Calu3 (cell line): ENCODE results near the gene MLPH. TPM values are rescaled to one million over a fixed set of nuclear protein-coding genes. Genes with fewer than 3 reads are reported as not detected.

Experiments used
- BruUV-seq: library from RNA; stranded (reverse); fragments of 400-500 nt; replicated peaks from 2 replicates; lab custom pipeline; 2021; lab: Mats Ljungman, UMichigan
- CTCF ChIA-PET: fragments of 300-600 bp; sonication (Branson Sonifier 250); formaldehyde crosslinking; loops from one replicate; lab custom pipeline; 2022; ENCODE audit warnings: antibody characterized with exemption; lab: Charles Lee
- DNase-seq: peaks from one replicate; pipeline ENCODE4 v3.0.0; 2022
- H3K27ac Mint-ChIP-seq: one replicate; pipeline ENCODE4 v1.8.0; 2022; ENCODE audit warnings: mixed read lengths; ENCODE audit not compliant: unreplicated experiment
- H3K27me3 Mint-ChIP-seq: one replicate; pipeline ENCODE4 v1.8.0; 2022; ENCODE audit warnings: mixed read lengths; ENCODE audit not compliant: unreplicated experiment
- H3K36me3 Mint-ChIP-seq: one replicate; pipeline ENCODE4 v1.8.0; 2022; ENCODE audit warnings: mild to moderate bottlenecking, moderate library complexity, mixed read lengths; ENCODE audit not compliant: insufficient read depth, unreplicated experiment
- H3K4me1 Mint-ChIP-seq: one replicate; pipeline ENCODE4 v1.8.0; 2022; ENCODE audit warnings: mild to moderate bottlenecking, low read depth, mixed read lengths; ENCODE audit not compliant: unreplicated experiment
- H3K4me3 Mint-ChIP-seq: one replicate; pipeline ENCODE4 v1.8.0; 2022; ENCODE audit warnings: mild to moderate bottlenecking, low read depth, moderate library complexity, mixed read lengths; ENCODE audit not compliant: unreplicated experiment
- H3K9me3 Mint-ChIP-seq: one replicate; pipeline ENCODE4 v1.8.0; 2022; ENCODE audit warnings: low read depth, mixed read lengths; ENCODE audit not compliant: unreplicated experiment
- intact Hi-C: fragments of 100-400 bp; cut with micrococcal nuclease; formaldehyde crosslinking; loops from one replicate; pipeline ENCODE4 v1.10.0; 2022; ENCODE audit not compliant: unreplicated experiment
- total RNA-seq: library from RNA; stranded (reverse); gene quantifications from 2 replicates; pipeline ENCODE4 v1.2.3, GENCODE V29; 2022
- TF ChIP-seq, protein P1 (sequence below): fragments of 200-600 bp; IDR thresholded peaks from one replicate; pipeline ENCODE4 v1.8.0; 2022; ENCODE audit warnings: antibody characterized with exemption; ENCODE audit not compliant: unreplicated experiment

Gene MLPH
- total RNA-seq, 1 experiment from 2014 or later = 39.8 TPM

GRCh38 chr2:237495521-237496117 is 8.6 kb downstream of the MLPH start:
- no peak for DNase-seq
- H3K27me3 Mint-ChIP-seq = no peaks in the 10 kb centered on the region
- no TSS peak for BruUV-seq
- peaks cover 7% of the 10 kb centered on the region for H3K4me1 Mint-ChIP-seq
- intact Hi-C loops = no loop called here
- no peaks in the 10 kb centered on the region for H3K9me3 Mint-ChIP-seq
- H3K4me3 Mint-ChIP-seq = no peak overlapping the region
- TF ChIP-seq, protein P1, sequence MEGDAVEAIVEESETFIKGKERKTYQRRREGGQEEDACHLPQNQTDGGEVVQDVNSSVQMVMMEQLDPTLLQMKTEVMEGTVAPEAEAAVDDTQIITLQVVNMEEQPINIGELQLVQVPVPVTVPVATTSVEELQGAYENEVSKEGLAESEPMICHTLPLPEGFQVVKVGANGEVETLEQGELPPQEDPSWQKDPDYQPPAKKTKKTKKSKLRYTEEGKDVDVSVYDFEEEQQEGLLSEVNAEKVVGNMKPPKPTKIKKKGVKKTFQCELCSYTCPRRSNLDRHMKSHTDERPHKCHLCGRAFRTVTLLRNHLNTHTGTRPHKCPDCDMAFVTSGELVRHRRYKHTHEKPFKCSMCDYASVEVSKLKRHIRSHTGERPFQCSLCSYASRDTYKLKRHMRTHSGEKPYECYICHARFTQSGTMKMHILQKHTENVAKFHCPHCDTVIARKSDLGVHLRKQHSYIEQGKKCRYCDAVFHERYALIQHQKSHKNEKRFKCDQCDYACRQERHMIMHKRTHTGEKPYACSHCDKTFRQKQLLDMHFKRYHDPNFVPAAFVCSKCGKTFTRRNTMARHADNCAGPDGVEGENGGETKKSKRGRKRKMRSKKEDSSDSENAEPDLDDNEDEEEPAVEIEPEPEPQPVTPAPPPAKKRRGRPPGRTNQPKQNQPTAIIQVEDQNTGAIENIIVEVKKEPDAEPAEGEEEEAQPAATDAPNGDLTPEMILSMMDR = no peak
- no peak overlapping the region for H3K27ac Mint-ChIP-seq
- H3K36me3 Mint-ChIP-seq = peaks cover 15% of the 10 kb centered on the region
- CTCF ChIA-PET = interaction anchor here (1.3 kb wide), 1 partner anchor 14 kb away, joined by 4 read pairs; no protein-coding TSS in a partner anchor

DNA sequence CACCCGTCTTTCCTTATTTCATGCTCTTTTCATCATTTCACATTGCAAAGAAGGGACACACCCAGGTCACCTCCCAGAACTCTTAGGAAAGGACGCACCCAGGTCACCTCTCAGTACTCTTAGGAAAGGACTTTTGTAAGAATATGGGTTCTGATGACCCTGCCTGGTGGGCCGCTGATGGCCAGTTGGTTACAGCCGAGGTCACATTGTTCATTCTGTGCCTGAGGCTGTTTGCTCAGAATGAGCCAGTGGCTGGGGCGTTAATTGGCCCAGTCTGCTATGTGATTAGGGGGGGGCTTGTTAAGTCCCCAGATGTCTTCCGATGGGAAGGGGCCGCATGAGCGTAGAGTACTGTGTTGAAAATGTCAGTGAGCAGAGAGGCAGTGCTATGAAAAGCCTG is 9.4 kb downstream of the MLPH start:
- BruUV-seq = no TSS peak
- no peaks in the 10 kb centered on the region for H3K9me3 Mint-ChIP-seq
- no peak overlapping the region for H3K27ac Mint-ChIP-seq
- intact Hi-C loops = no loop called here
- DNase-seq = no peak
- H3K4me3 Mint-ChIP-seq = no peak overlapping the region
- peaks cover 10% of the 10 kb centered on the region for H3K36me3 Mint-ChIP-seq
- TF ChIP-seq, protein P1 = no peak
- peaks cover 12% of the 10 kb centered on the region for H3K4me1 Mint-ChIP-seq
- CTCF ChIA-PET = no interaction called here
- no peaks in the 10 kb centered on the region for H3K27me3 Mint-ChIP-seq

DNA sequence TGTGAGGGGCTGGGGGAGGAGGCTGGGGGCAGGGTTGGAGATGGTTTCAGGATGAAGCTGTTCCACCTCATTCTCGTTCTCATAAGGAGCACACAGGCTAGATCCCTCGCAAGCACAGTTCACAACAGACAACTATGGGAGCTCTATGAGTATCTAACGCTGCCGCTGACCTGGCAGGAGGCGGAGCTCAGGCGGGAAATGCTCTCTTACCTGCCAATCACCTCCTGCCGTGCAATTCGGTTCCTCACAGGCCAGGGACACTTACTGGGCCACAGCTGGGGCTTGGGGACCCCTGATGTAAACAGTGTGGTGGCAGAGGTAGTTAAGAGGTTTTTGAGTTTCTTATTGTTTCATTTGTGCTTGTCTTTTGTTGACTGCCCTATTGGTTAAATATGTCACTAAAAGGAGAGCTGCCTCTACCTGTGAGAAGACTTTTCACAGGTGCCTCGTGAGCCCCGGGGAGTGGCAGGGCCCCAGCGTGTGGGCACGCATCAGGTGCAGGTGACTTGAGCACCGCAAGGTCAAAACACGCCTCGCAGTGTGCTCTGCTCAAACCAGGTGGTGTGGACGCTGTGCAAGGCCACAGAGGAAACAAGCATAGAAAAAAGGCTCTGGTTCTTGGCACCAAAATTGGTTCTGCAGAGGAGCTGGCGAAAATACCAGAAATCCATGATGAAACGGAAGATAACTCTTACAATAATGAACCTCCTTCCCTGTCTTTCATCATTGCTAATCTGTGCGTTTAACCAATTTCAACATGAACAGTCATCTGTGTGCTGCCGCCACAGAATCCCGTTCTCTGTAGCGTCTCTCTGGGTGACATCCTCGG is 10.2 kb downstream of the MLPH start:
- no TSS peak for BruUV-seq
- DNase-seq = no peak
- Mint-ChIP-seq H3K4me1 (peaks cover 12% of the 10 kb centered on the region), H3K27ac (no peak overlapping the region), H3K9me3 (no peaks in the 10 kb centered on the region), H3K4me3 (no peak overlapping the region), H3K36me3 (peaks cover 10% of the 10 kb centered on the region), H3K27me3 (no peaks in the 10 kb centered on the region)
- TF ChIP-seq, protein P1 = no peak
- CTCF ChIA-PET = no interaction called here
- intact Hi-C loops = no loop called here

DNA sequence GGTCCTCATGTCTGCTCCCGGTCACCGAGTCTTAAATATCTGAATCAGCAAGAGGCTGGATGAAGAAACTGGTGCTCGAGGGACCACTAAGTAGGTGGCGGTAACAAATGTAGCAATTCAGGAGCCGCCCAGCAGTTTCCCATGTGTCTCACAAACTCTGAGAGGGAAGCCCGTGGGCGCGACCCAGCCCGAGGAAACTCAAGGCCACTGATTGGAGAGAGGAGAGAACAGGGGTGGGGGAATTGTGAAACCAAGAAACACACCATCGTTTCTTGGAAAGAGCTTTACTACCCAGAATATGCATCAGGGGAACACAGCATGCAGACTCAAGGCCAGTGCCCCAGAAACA is 10.8 kb downstream of the MLPH start:
- CTCF ChIA-PET = no interaction called here
- H3K4me1 Mint-ChIP-seq = peaks cover 12% of the 10 kb centered on the region

More for the DNA sequence above, 10.8 kb downstream of the MLPH start:
- no peaks in the 10 kb centered on the region for H3K27me3 Mint-ChIP-seq
- intact Hi-C loops = no loop called here
- H3K4me3 Mint-ChIP-seq = no peak overlapping the region
- no peaks in the 10 kb centered on the region for H3K9me3 Mint-ChIP-seq
- H3K27ac Mint-ChIP-seq = no peak overlapping the region
- H3K36me3 Mint-ChIP-seq = peaks cover 8% of the 10 kb centered on the region
- BruUV-seq = no TSS peak
- TF ChIP-seq, protein P1 = no peak
- DNase-seq = no peak
